LNCaP clone FGC (cell line): ENCODE measurements around the gene DNAH7.

Source experiments
- DNase-seq: peaks from one replicate; pipeline ENCODE4 v3.0.0-alpha.2; 2011; ENCODE audit warnings: low read depth
- H3K4me3 ChIP-seq: 2 replicates; pipeline ENCODE4 v1.5.1; 2011; ENCODE audit warnings: mild to moderate bottlenecking, low read depth, low read length, control low read depth
- CTCF ChIP-seq: IDR thresholded peaks from 2 replicates; pipeline ENCODE4 v1.5.1; 2012; ENCODE audit warnings: mild to moderate bottlenecking; ENCODE audit not compliant: control insufficient read depth, insufficient read depth; ENCODE audit errors: extremely low read depth

DNAH7 gene

DNA sequence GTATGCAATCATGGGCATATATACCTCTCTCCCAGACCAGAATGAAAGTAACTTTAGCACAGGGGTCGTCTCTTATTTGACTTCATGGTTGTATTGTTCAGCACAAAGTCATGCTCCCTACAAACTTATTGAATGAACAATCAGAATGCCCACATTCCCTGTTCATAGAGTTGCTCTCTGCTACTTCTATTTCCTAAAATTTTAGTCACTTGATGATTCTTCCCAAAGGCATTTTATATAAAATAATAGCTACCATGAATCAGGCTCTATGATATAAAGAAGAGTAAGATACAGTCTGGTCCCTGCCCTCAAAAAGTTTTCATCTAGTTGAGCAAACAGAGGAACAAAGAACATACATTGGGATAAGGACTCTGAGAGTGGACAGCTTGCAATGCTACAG, 249.4 kb downstream of the DNAH7 start:
- TF ChIP-seq CTCF: no peak
- H3K4me3 ChIP-seq: no peak overlapping the region
- no peak for DNase-seq

- no peak for TF ChIP-seq CTCF
- H3K4me3 ChIP-seq: no peak overlapping the region
- DNase-seq: peak; percentile 30
Measured at GRCh38 chr2:195818526-195818925, 250.1 kb downstream of the DNAH7 start.

DNA sequence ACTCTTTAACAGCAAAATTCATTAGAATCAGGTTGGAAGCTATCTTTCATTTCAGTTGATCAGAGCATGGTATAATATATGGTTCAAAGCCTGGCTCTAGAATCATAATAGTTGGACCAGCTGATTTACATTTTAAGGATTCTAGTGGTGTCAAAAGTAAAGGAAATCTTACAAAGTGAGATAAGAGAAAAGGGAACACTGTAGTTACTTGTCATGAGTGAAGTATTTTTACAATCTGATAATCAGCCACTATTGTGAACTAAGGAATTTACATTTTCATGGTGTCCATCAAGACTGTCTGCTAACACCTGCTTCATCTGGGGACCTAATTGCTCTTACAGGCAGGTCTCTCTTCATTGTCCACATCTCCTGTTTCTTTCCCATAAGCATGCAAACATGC, 250.5 kb downstream of the DNAH7 start:
- no peak overlapping the region for H3K4me3 ChIP-seq
- TF ChIP-seq CTCF: no peak
- no peak for DNase-seq

DNA sequence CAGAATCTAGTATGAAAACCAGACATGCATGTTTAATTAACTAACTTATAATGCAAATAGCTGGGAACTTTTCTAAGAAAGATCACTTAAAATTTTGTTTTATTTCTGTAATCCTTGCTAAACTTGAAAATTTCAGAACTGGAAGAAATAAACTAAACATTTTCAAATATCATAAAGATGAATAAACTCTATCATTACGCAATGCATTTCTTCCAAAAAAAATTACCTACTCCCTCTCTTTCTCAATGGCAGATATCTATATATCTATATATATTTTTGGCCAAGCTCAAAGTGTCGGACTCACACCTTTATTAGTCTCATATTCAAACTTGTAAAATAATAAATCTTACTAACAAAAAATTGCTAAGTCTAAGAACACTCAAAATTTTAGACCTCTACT, 253.6 kb downstream of the DNAH7 start:
- DNase-seq: no peak
- TF ChIP-seq CTCF: no peak

GRCh38 chr2:195813421-195813820, 255.2 kb downstream of the DNAH7 start:
- H3K4me3 ChIP-seq: no peak overlapping the region
- DNase-seq: no peak
- TF ChIP-seq CTCF: no peak

More for the DNA sequence above, 253.6 kb downstream of the DNAH7 start:
- H3K4me3 ChIP-seq: no peak overlapping the region

DNA sequence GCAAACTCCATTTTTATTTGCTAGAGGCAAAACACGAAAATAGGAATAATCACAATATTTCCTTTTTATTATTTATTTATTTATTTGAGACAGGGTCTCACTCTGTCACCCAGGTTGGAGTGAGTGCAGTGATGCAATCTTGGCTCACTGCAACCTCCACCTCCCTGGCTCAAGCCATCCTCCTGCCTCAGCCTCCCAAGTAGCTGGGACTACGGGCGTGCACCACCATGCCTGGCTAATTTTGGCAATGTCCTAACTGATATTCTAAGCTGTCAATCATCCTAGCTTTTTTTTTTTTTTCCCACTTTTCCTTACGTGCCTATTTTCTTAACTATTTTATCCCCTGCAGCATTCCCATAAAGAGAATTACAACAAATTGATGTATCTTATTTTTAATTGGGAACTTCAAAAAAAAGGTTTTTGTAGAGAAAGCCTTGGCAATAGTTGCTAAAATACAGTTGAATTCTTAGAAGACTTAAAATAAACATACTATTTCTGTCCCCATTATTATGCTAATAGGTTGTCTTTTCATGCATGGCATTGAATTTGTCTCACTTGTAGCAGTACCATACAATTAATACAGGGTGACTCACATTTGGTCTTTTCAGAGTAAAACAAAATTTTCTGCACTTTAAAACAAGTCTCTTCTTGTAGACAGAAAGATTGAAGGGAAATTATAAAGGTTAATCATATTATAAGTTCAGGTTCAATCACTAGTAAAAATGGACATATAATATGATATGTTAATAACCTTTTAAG, 258.1 kb downstream of the DNAH7 start:
- H3K4me3 ChIP-seq: no peak overlapping the region
- no peak for DNase-seq
- no peak for TF ChIP-seq CTCF

- TF ChIP-seq CTCF: no peak
- no peak overlapping the region for H3K4me3 ChIP-seq
- no peak for DNase-seq
Measured at GRCh38 chr2:195808189-195808588, 260.4 kb downstream of the DNAH7 start.
